Duodenal mucosa (tissue), 2 donors: ENCODE measurements around the gene LTBP4.

Experiments used
- H3K27ac ChIP-seq: one replicate; pipeline ENCODE4 v1.7.0; 2013; ENCODE audit warnings: low read depth, low read length
- H3K27me3 ChIP-seq, 2 donors: one replicate each; pipeline ENCODE4 v1.7.0; 2013; ENCODE audit warnings: low read length in 2 of 2, control low read depth in 1 of 2; ENCODE audit not compliant: insufficient read depth in 2 of 2, control insufficient read depth in 1 of 2
- H3K36me3 ChIP-seq, 2 donors: one replicate each; pipeline ENCODE4 v1.7.0; 2013; ENCODE audit warnings: low read length in 2 of 2, control low read depth in 1 of 2; ENCODE audit not compliant: insufficient read depth in 2 of 2, control insufficient read depth in 1 of 2
- H3K4me1 ChIP-seq, 2 donors: one replicate each; pipeline ENCODE4 v1.7.0; 2013; ENCODE audit warnings: low read length in 2 of 2, control low read depth in 1 of 2; ENCODE audit not compliant: insufficient read depth in 2 of 2, control insufficient read depth in 1 of 2
- H3K4me3 ChIP-seq, 2 donors: one replicate each; pipeline ENCODE4 v1.7.0; 2013; ENCODE audit warnings: low read length in 2 of 2, low read depth in 1 of 2
- H3K9ac ChIP-seq, 2 donors: one replicate each; pipeline ENCODE4 v1.7.0; 2013; ENCODE audit warnings: low read length in 2 of 2, low read depth in 1 of 2
- H3K9me3 ChIP-seq, 2 donors: one replicate each; pipeline ENCODE4 v1.7.0; 2013; ENCODE audit warnings: low read length in 2 of 2, control low read depth in 1 of 2; ENCODE audit not compliant: control insufficient read depth in 1 of 2

Gene LTBP4

GRCh38 chr19:40597329-40597838 is 3.8 kb upstream of the LTBP4 start:
- no peak overlapping the region for H3K9ac ChIP-seq
- H3K4me1 ChIP-seq: peaks cover 22 to 27% of the 10 kb centered on the region in 2 donors
- no peaks in the 10 kb centered on the region for H3K36me3 ChIP-seq
- no peak overlapping the region for H3K27ac ChIP-seq
- no peak overlapping the region for H3K4me3 ChIP-seq
- peaks cover 29 to 36% of the 10 kb centered on the region in 2 donors for H3K27me3 ChIP-seq
- H3K9me3 ChIP-seq: no peaks in the 10 kb centered on the region

- Histone ChIP-seq H3K27me3 (peaks cover 29 to 36% of the 10 kb centered on the region in 2 donors), H3K27ac (no peak overlapping the region), H3K4me1 (peaks cover 32 to 36% of the 10 kb centered on the region in 2 donors), H3K9ac (no peak overlapping the region), H3K4me3 (no peak overlapping the region), H3K9me3 (no peaks in the 10 kb centered on the region), H3K36me3 (no peaks in the 10 kb centered on the region)
Measured at GRCh38 chr19:40598121-40598917, 2.9 kb upstream of the LTBP4 start.

- Histone ChIP-seq H3K27ac (no peak overlapping the region), H3K9ac (no peak overlapping the region), H3K4me1 (peaks cover 33 to 39% of the 10 kb centered on the region in 2 donors), H3K4me3 (no peak overlapping the region), H3K27me3 (peaks cover 29 to 36% of the 10 kb centered on the region in 2 donors), H3K9me3 (no peaks in the 10 kb centered on the region), H3K36me3 (no peaks in the 10 kb centered on the region)
Measured at GRCh38 chr19:40598918-40599307, 2.3 kb upstream of the LTBP4 start.

- Histone ChIP-seq H3K27me3 (peaks cover 29 to 34% of the 10 kb centered on the region in 2 donors), H3K9me3 (no peaks in the 10 kb centered on the region), H3K4me3 (no peak overlapping the region), H3K4me1 (peaks cover 38 to 44% of the 10 kb centered on the region in 2 donors), H3K27ac (no peak overlapping the region), H3K9ac (no peak overlapping the region), H3K36me3 (no peaks in the 10 kb centered on the region)
Measured at GRCh38 chr19:40599331-40599901, 1.8 kb upstream of the LTBP4 start.

GRCh38 chr19:40599902-40600569 is 1.1 kb upstream of the LTBP4 start:
- H3K36me3 ChIP-seq: no peaks in the 10 kb centered on the region
- H3K4me3 ChIP-seq: peak overlapping the region in 1 of 2 donors; percentile 32
- no peak overlapping the region for H3K9ac ChIP-seq
- peaks cover 29 to 31% of the 10 kb centered on the region in 2 donors for H3K27me3 ChIP-seq
- H3K4me1 ChIP-seq: peaks cover 44 to 45% of the 10 kb centered on the region in 2 donors
- no peak overlapping the region for H3K27ac ChIP-seq
- H3K9me3 ChIP-seq: no peaks in the 10 kb centered on the region

GRCh38 chr19:40600570-40601133 is 517 bp upstream of the LTBP4 start:
- no peaks in the 10 kb centered on the region for H3K36me3 ChIP-seq
- H3K27me3 ChIP-seq: peaks cover 29 to 31% of the 10 kb centered on the region in 2 donors
- peak overlapping the region; percentile 13 for H3K27ac ChIP-seq
- no peak overlapping the region for H3K9ac ChIP-seq
- peaks cover 46 to 49% of the 10 kb centered on the region in 2 donors for H3K4me1 ChIP-seq
- H3K9me3 ChIP-seq: no peaks in the 10 kb centered on the region
- H3K4me3 ChIP-seq: peak overlapping the region; percentile 29 to 32

- Histone ChIP-seq H3K9me3 (no peaks in the 10 kb centered on the region), H3K9ac (peak overlapping the region; percentile 49 to 71), H3K27me3 (peaks cover 22 to 25% of the 10 kb centered on the region in 2 donors), H3K36me3 (no peaks in the 10 kb centered on the region), H3K4me1 (peaks cover 65% of the 10 kb centered on the region in 2 donors), H3K4me3 (peak overlapping the region; percentile 67 to 70), H3K27ac (peak overlapping the region; percentile 80)
Measured at GRCh38 chr19:40603071-40603388, 1.9 kb downstream of the LTBP4 start.

GRCh38 chr19:40603389-40604170 is 2.4 kb downstream of the LTBP4 start:
- H3K9ac ChIP-seq: peak overlapping the region; percentile 70 to 86
- H3K27ac ChIP-seq: peak overlapping the region; percentile 80
- H3K9me3 ChIP-seq: no peaks in the 10 kb centered on the region
- peak overlapping the region; percentile 70 to 80 for H3K4me3 ChIP-seq
- peaks cover 17 to 21% of the 10 kb centered on the region in 2 donors for H3K27me3 ChIP-seq
- no peaks in the 10 kb centered on the region for H3K36me3 ChIP-seq
- H3K4me1 ChIP-seq: peaks cover 68 to 70% of the 10 kb centered on the region in 2 donors

GRCh38 chr19:40604171-40604646 is 3.0 kb downstream of the LTBP4 start:
- Histone ChIP-seq H3K9me3 (no peaks in the 10 kb centered on the region), H3K4me3 (peak overlapping the region; percentile 79 to 80), H3K27ac (peak overlapping the region; percentile 80), H3K9ac (peak overlapping the region; percentile 70 to 86), H3K27me3 (peaks cover 13 to 16% of the 10 kb centered on the region in 2 donors), H3K4me1 (peaks cover 66 to 68% of the 10 kb centered on the region in 2 donors), H3K36me3 (no peaks in the 10 kb centered on the region)
